HCEC 1CT (cell line): ENCODE measurements around the gene LRRC47.
"Not testable (repeated sequence)": the region's sequence is repeated elsewhere in the genome, so short reads cannot be mapped to it uniquely, and the experiment has no call there.

Experiments used
- DNase-seq: peaks from one replicate; pipeline ENCODE4 v3.0.0-alpha.2; 2017

LRRC47 gene

GRCh38 chr1:3771108-3772026 is 24.9 kb downstream of the LRRC47 start:
- DNase-seq = no peak

- no peak for DNase-seq
Measured at GRCh38 chr1:3770047-3770765, 26.1 kb downstream of the LRRC47 start.

- no peak for DNase-seq
Measured at GRCh38 chr1:3768811-3769390, 27.4 kb downstream of the LRRC47 start.

GRCh38 chr1:3767328-3767925 is 28.9 kb downstream of the LRRC47 start:
- no peak for DNase-seq

GRCh38 chr1:3763351-3764125 is 32.8 kb downstream of the LRRC47 start:
- no peak for DNase-seq

GRCh38 chr1:3762873-3763228 is 33.4 kb downstream of the LRRC47 start:
- no peak for DNase-seq

- no peak for DNase-seq
Measured at GRCh38 chr1:3762151-3762872, 34.0 kb downstream of the LRRC47 start.

GRCh38 chr1:3761296-3762010 is 34.8 kb downstream of the LRRC47 start:
- no peak for DNase-seq

- no peak for DNase-seq
Measured at GRCh38 chr1:3759796-3760195, 36.5 kb downstream of the LRRC47 start.

GRCh38 chr1:3759164-3759563 is 37.1 kb downstream of the LRRC47 start:
- no peak for DNase-seq

- no peak for DNase-seq
Measured at GRCh38 chr1:3756394-3756793, 39.9 kb downstream of the LRRC47 start.

GRCh38 chr1:3753656-3754454 is 42.4 kb downstream of the LRRC47 start:
- no peak for DNase-seq

- no peak for DNase-seq
Measured at GRCh38 chr1:3752400-3752945, 43.8 kb downstream of the LRRC47 start, which contains the start of gene CCDC27. CCDC27 (plus strand) TSS chr1:3752450; CDS start chr1:3752482, 32 bp downstream.

GRCh38 chr1:3750741-3751140 is 45.6 kb downstream of the LRRC47 start:
- no peak for DNase-seq

GRCh38 chr1:3749512-3749911 is 46.8 kb downstream of the LRRC47 start:
- no peak for DNase-seq

GRCh38 chr1:3748316-3748900 is 47.9 kb downstream of the LRRC47 start:
- not testable (repeated sequence) for DNase-seq

- DNase-seq = no peak
Measured at GRCh38 chr1:3747903-3748302, 48.4 kb downstream of the LRRC47 start.

GRCh38 chr1:3747522-3747848 is 48.8 kb downstream of the LRRC47 start:
- DNase-seq = no peak

- peak; percentile 62 for DNase-seq
Measured at GRCh38 chr1:3746830-3747521, 49.3 kb downstream of the LRRC47 start.
